Mesodermal cell (in vitro differentiated cells): Measurements from ENCODE around the gene KLHL24.

ENCODE experiments used
- H3K27ac ChIP-seq: 2 replicates; pipeline ENCODE4 v1.7.0; 2013; ENCODE audit warnings: mild to moderate bottlenecking, low read depth, low read length, moderate library complexity; ENCODE audit not compliant: severe bottlenecking
- H3K36me3 ChIP-seq: 2 replicates; pipeline ENCODE4 v1.7.1; 2013; ENCODE audit warnings: mild to moderate bottlenecking, low read length, moderate library complexity; ENCODE audit not compliant: control insufficient read depth, insufficient read depth
- H3K4me1 ChIP-seq: one replicate; pipeline ENCODE4 v1.7.1; 2013; ENCODE audit warnings: mild to moderate bottlenecking, low read length; ENCODE audit not compliant: insufficient read depth, control insufficient read depth, poor library complexity, severe bottlenecking
- H3K4me3 ChIP-seq: 2 replicates; pipeline ENCODE4 v1.7.0; 2013; ENCODE audit warnings: low read length, control low read depth, mild to moderate bottlenecking; ENCODE audit not compliant: insufficient read depth, poor library complexity, severe bottlenecking; ENCODE audit errors: extremely low read depth
- H3K9me3 ChIP-seq: 2 replicates; pipeline ENCODE4 v1.7.1; 2013; ENCODE audit warnings: mild to moderate bottlenecking, low read length, moderate library complexity; ENCODE audit not compliant: control insufficient read depth
- WGBS, 2 experiments: methylation state at CpG; one replicate each; pipeline ENCODE4 v1.1.5; 2013; ENCODE audit warnings: missing lambda C conversion rate in 2 of 2; ENCODE audit not compliant: insufficient coverage in 2 of 2; 5-methylcytosine and 5-hydroxymethylcytosine counted together

The KLHL24 gene

GRCh38 chr3:183728204-183728603 is 92.8 kb downstream of the KLHL24 start:
- Histone ChIP-seq H3K4me1 (no peaks in the 10 kb centered on the region), H3K4me3 (no peak overlapping the region), H3K36me3 (peaks cover 91% of the 10 kb centered on the region), H3K27ac (no peak overlapping the region), H3K9me3 (no peaks in the 10 kb centered on the region)
- 67 to 100% methylated on average over 1 of the region's 1 CpG for WGBS, 2 experiments

- H3K27ac ChIP-seq: peak overlapping the region; percentile 10
- H3K9me3 ChIP-seq: no peaks in the 10 kb centered on the region
- WGBS, 2 experiments: 100% methylated on average over 1 of the region's 2 CpGs; no CpG with 5 or more reads in 1 of the 2 experiments
- H3K4me3 ChIP-seq: no peak overlapping the region
- H3K36me3 ChIP-seq: peaks cover 85% of the 10 kb centered on the region
- H3K4me1 ChIP-seq: no peaks in the 10 kb centered on the region
These were observed 94.9 kb downstream of the KLHL24 start for GRCh38 chr3:183730361-183730760.

- Histone ChIP-seq H3K9me3 (no peaks in the 10 kb centered on the region), H3K4me3 (no peak overlapping the region), H3K36me3 (peaks cover 85% of the 10 kb centered on the region), H3K4me1 (no peaks in the 10 kb centered on the region), H3K27ac (no peak overlapping the region)
- WGBS, 2 experiments: 100% methylated on average over 2 of the region's 5 CpGs; no CpG with 5 or more reads in 1 of the 2 experiments
These were observed 96.2 kb downstream of the KLHL24 start for GRCh38 chr3:183731611-183732010.

GRCh38 chr3:183733553-183733952 is 98.1 kb downstream of the KLHL24 start:
- Histone ChIP-seq H3K4me3 (no peak overlapping the region), H3K36me3 (peaks cover 83% of the 10 kb centered on the region), H3K9me3 (peaks cover 8% of the 10 kb centered on the region), H3K27ac (no peak overlapping the region), H3K4me1 (no peaks in the 10 kb centered on the region)
- WGBS, 2 experiments: 80 to 91% methylated on average over 3 to 4 of the region's 7 CpGs
